HG02623 (cell line): ENCODE data around the gene PARD3.

Experiments
- ATAC-seq: cut with Tn5 transposase; IDR thresholded peaks from one replicate; pipeline ENCODE4 v1.9.1; 2021; ENCODE audit warnings: moderate library complexity; ENCODE audit not compliant: unreplicated experiment

Gene PARD3

GRCh38 chr10:34249634-34250033 lies 565.5 kb downstream of the PARD3 start:
- ATAC-seq, result no peak

GRCh38 chr10:34247560-34247959 lies 567.5 kb downstream of the PARD3 start:
- ATAC-seq, result no peak

GRCh38 chr10:34244756-34245484 lies 570.2 kb downstream of the PARD3 start:
- ATAC-seq, result no peak

- no peak for ATAC-seq
These were observed 573.7 kb downstream of the PARD3 start for GRCh38 chr10:34241226-34242000.

- ATAC-seq, result no peak
These were observed 575.1 kb downstream of the PARD3 start for GRCh38 chr10:34240039-34240438.

GRCh38 chr10:34237898-34238455 lies 577.1 kb downstream of the PARD3 start:
- ATAC-seq, result no peak

GRCh38 chr10:34236931-34237330 lies 578.2 kb downstream of the PARD3 start:
- no peak for ATAC-seq

GRCh38 chr10:34235164-34235832 lies 579.8 kb downstream of the PARD3 start:
- no peak for ATAC-seq

GRCh38 chr10:34232481-34232880 lies 582.6 kb downstream of the PARD3 start:
- no peak for ATAC-seq

GRCh38 chr10:34231441-34232180 lies 583.5 kb downstream of the PARD3 start:
- ATAC-seq, result no peak

- no peak for ATAC-seq
These were observed 585.2 kb downstream of the PARD3 start for GRCh38 chr10:34229917-34230316.

- no peak for ATAC-seq
These were observed 587.0 kb downstream of the PARD3 start for GRCh38 chr10:34228066-34228465.

- no peak for ATAC-seq
These were observed 590.5 kb downstream of the PARD3 start for GRCh38 chr10:34224639-34225038.

GRCh38 chr10:34223658-34224057 lies 591.4 kb downstream of the PARD3 start:
- no peak for ATAC-seq

- ATAC-seq, result no peak
These were observed 592.7 kb downstream of the PARD3 start for GRCh38 chr10:34222359-34222758.

GRCh38 chr10:34219753-34220548 lies 595.1 kb downstream of the PARD3 start:
- ATAC-seq, result no peak

GRCh38 chr10:34217524-34217923 lies 597.6 kb downstream of the PARD3 start:
- no peak for ATAC-seq

GRCh38 chr10:34216348-34216945 lies 598.6 kb downstream of the PARD3 start:
- ATAC-seq, result no peak

GRCh38 chr10:34213805-34214197 lies 601.3 kb downstream of the PARD3 start:
- ATAC-seq, result no peak
